Ammon's horn (tissue), 1 donor: ENCODE results near the gene TPSG1.
"Not testable (repeated sequence)": the region's sequence is repeated elsewhere in the genome, so short reads cannot be mapped to it uniquely, and the experiment has no call there.

ENCODE experiments used
- DNase-seq: peaks from one replicate; pipeline ENCODE4 v3.0.0-alpha.2; 2016; ENCODE audit warnings: low spot score

TPSG1 gene

GRCh38 chr16:1225051-1225451 is at the start of gene TPSG1:
TSS of gene TPSG1 (minus strand) at chr16:1225268. CDS start at chr16:1225252, 16 bp downstream.
- DNase-seq, result no peak

GRCh38 chr16:1274767-1275166 is 49.7 kb upstream of the TPSG1 start:
- DNase-seq, result no peak

- DNase-seq, result no peak
These were observed 48.7 kb upstream of the TPSG1 start for GRCh38 chr16:1273816-1274215.

- DNase-seq, result no peak
These were observed 47.6 kb upstream of the TPSG1 start for GRCh38 chr16:1272453-1273198.

GRCh38 chr16:1271724-1272413 is 46.8 kb upstream of the TPSG1 start:
- DNase-seq, result peak; percentile 9

- no peak for DNase-seq
These were observed 46.3 kb upstream of the TPSG1 start for GRCh38 chr16:1271380-1271723.

- DNase-seq, result not testable (repeated sequence)
These were observed 44.4 kb upstream of the TPSG1 start for GRCh38 chr16:1269418-1269817.

- DNase-seq, result no peak
These were observed 40.8 kb upstream of the TPSG1 start for GRCh38 chr16:1265826-1266225.

- DNase-seq, result no peak
These were observed 40.1 kb upstream of the TPSG1 start for GRCh38 chr16:1265090-1265630.

- DNase-seq, result no peak
These were observed 39.4 kb upstream of the TPSG1 start for GRCh38 chr16:1264345-1265089.

GRCh38 chr16:1263591-1264344 is 38.7 kb upstream of the TPSG1 start:
- no peak for DNase-seq

GRCh38 chr16:1262846-1263221 is 37.8 kb upstream of the TPSG1 start:
- DNase-seq, result no peak

GRCh38 chr16:1262210-1262845 is 37.3 kb upstream of the TPSG1 start:
- DNase-seq, result no peak

GRCh38 chr16:1261131-1261892 is 36.2 kb upstream of the TPSG1 start:
- no peak for DNase-seq

GRCh38 chr16:1260101-1260680 is 35.1 kb upstream of the TPSG1 start:
- DNase-seq, result no peak

- no peak for DNase-seq
These were observed 34.6 kb upstream of the TPSG1 start for GRCh38 chr16:1259760-1260068.

- no peak for DNase-seq
These were observed 34.1 kb upstream of the TPSG1 start for GRCh38 chr16:1258906-1259759.

GRCh38 chr16:1258225-1258600 is 33.1 kb upstream of the TPSG1 start:
- no peak for DNase-seq

GRCh38 chr16:1257561-1258224 is 32.6 kb upstream of the TPSG1 start:
- DNase-seq, result no peak
